HG02642 (cell line): ENCODE data around the gene GATB.
"Not testable (repeated sequence)": the region's sequence is repeated elsewhere in the genome, so short reads cannot be mapped to it uniquely, and the experiment has no call there.

ENCODE experiments used
- ATAC-seq: cut with Tn5 transposase; IDR thresholded peaks from one replicate; pipeline ENCODE4 v1.9.1; 2021; ENCODE audit warnings: mild to moderate bottlenecking; ENCODE audit not compliant: unreplicated experiment, poor library complexity

The GATB gene

GRCh38 chr4:151736852-151737251, 24.0 kb downstream of the GATB start:
- ATAC-seq, result not testable (repeated sequence)

- ATAC-seq, result no peak
Measured at GRCh38 chr4:151736361-151736760, 24.4 kb downstream of the GATB start.

DNA sequence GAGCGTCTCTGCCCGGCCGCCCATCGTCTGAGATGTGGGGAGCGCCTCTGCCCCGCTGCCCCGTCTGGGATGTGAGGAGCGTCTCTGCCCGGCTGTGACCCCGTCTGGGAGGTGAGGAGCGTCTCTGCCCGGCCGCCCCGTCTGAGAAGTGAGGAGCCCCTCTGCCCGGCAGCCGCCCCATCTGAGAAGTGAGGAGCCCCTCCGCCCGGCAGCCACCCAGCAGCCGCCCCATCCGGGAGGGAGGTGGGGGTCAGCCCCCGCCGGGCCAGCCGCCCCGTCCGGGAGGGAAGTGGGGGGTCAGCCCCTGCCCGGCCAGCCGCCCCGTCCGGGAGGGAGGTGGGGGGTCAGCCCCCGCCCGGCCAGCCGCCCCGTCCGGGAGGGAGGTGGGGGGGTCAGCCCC, 29.1 kb downstream of the GATB start:
- not testable (repeated sequence) for ATAC-seq

GRCh38 chr4:151729731-151730559, 30.9 kb downstream of the GATB start:
- ATAC-seq, result no peak

GRCh38 chr4:151728679-151729078, 32.1 kb downstream of the GATB start:
- no peak for ATAC-seq

- no peak for ATAC-seq
Measured at GRCh38 chr4:151728006-151728405, 32.8 kb downstream of the GATB start.

DNA sequence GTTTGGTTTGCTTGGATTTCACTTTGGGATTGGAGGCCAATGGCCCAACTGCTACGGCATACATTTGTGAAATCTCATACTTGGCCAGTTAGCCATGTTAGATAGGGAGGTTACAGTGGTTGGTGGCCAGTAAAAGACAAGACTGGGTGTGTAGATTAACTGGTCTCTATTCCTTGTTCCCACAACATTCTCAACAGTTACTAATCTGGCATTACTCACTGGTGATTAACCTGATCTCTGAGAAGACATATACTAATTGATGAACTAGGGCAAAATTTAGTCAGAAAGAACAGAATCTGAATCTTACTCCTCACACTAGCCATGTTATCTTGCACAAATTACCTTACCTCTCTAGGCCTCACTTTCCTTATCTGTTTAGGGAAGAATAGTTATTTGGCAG, 33.4 kb downstream of the GATB start:
- ATAC-seq, result no peak

GRCh38 chr4:151725087-151725486, 35.7 kb downstream of the GATB start:
- ATAC-seq, result no peak

DNA sequence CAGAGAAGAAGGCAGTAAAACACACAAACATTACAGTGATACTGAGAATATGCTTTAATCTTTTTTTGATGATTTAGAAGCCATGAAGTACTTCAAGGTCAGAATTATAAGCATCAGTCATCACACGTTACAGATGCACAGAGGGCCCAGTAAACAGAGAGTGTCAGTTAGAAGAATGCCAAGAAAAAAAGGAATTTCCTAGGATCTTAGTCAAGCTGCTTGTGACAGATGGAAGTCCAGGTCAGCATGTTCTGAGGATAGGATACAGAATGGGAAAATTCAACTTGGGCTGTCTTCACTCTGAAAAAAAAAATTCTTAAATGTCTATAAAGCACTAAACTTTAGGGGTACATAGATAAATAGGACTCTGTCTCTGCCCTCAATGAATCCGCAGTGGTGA, 38.9 kb downstream of the GATB start:
- no peak for ATAC-seq

GRCh38 chr4:151721466-151721865, 39.3 kb downstream of the GATB start:
- no peak for ATAC-seq

DNA sequence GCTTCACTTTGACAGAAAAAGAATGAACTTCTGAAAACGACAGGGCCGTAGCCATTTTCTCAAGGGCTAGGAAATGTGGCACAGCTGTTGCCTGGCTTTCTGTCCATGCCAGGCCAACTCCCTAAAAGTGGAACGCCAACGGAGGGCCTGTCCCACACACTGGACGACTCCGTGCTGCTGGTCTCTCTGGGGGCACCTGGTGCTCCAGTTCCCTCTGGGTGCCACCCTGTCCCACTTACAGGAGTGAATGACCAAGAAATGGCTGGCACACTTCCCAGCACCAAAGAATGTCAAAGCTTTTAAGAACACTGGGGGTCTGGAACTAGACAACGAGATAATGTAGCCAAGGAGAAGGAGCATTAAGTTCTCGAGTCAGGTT, 40.9 kb downstream of the GATB start:
- no peak for ATAC-seq

GRCh38 chr4:151718984-151719955, 41.5 kb downstream of the GATB start:
- no peak for ATAC-seq

- no peak for ATAC-seq
Measured at GRCh38 chr4:151717909-151718628, 42.7 kb downstream of the GATB start.

- ATAC-seq, result no peak
Measured at GRCh38 chr4:151717314-151717713, 43.5 kb downstream of the GATB start.

DNA sequence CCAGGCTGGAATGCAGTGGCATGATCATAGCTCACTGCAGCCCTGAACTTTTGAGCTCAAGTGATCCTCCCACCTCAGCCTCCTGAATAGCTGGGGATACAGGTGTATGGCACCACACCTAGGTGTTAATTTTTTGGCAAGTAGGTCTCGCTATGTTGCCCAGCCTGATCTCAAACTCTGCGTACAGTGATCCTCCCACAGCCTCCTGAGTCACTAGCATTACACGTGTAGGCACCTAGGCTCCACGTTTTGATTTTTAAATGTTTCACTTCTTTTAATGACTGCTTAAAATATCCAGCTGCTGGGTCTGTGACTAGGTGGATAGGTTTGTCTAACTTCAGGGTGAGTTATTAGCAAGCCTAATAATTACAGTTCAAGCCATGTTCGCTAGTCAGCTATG, 44.5 kb downstream of the GATB start:
- ATAC-seq, result no peak

- no peak for ATAC-seq
Measured at GRCh38 chr4:151715881-151716280, 44.9 kb downstream of the GATB start.

GRCh38 chr4:151712777-151713176, 48.0 kb downstream of the GATB start:
- no peak for ATAC-seq

DNA sequence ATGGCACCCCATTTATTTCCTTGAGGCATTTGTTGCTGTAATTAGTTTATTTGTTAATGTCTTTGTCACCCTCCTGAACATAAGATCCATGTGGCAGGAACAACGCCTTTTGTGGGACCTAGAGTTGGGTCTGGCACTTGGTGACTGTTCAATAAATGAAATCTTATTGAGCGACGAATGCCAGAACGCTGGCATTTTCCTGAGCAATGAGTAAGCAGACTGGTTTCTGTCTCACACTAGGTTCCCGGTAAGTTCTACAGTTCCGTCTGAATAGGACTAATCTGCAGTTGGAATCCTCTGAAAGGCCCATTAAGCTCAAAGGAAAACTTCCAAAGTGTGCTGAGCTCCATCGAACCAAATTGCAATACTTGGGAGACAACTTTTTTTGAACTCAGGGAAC, 49.2 kb downstream of the GATB start:
- no peak for ATAC-seq

DNA sequence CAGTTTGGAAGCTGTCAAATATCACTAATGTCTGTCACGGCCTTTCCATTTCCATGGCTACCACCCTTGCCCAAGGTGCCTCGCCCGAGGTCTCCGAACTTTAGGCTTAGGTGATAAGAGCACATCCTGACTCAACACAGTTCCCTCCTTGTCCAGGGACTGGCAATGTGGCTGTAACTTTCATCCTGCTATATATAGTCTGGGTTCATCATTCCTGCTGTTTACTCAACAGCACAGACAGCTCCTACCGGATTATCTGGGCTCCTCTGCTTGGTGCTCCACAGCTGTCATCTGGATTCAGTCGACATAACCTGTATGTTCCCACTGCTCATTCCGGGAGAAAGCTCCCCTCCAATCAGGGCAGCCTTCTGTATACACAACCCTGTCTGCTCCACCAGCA, 51.2 kb downstream of the GATB start:
- ATAC-seq, result no peak

DNA sequence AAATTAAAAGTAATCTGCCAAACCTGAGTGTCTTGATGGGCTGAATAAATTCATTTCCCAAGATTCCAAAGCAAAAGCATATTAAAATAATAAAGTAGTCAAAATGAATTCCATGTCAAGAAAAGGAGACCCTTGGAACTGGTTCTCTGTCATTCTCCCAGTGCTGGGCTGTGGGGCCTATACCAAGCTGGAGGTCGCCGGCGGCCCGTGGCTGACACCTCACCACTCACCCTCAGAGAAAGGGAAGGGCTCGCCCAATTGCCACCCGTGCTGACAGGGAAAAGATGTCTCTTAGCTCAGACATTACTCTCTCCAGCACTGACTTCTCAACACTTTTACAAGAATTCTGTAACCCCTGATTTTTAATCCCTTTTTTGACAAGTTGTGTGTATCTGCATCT, 51.7 kb downstream of the GATB start:
- ATAC-seq, result no peak

DNA sequence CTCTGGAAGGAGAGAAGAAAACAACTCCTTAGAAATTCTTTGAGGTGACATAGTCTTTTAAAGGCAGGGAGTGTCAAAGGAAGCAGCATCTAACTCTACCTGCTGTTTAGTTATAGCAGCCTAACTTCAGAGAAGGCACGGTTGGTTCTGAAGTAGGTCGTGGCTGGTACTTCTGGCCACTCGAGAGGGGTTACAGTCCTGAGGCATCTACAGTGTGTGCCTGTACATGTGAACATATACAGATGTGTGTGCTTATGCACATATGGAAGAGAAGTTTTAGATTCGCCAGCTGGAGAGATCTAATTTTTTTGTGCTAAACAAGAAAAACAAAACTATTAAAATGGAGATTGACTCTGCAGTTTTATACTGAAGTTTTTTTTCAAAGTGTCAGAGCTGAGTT, 52.7 kb downstream of the GATB start:
- no peak for ATAC-seq
